Epidermal melanocyte (primary cell): Measurements from ENCODE around the gene ZNF614.
A peak's percentile ranks its signal among the peaks of the same experiment; 100 is the strongest.
"Not testable (repeated sequence)": the region's sequence is repeated elsewhere in the genome, so short reads cannot be mapped to it uniquely, and the experiment has no call there.

Experiments used
- DNase-seq: peaks from one replicate; pipeline ENCODE4 v3.0.0; 2011; ENCODE audit warnings: low spot score; ENCODE audit not compliant: insufficient read length

The ZNF614 gene

DNA sequence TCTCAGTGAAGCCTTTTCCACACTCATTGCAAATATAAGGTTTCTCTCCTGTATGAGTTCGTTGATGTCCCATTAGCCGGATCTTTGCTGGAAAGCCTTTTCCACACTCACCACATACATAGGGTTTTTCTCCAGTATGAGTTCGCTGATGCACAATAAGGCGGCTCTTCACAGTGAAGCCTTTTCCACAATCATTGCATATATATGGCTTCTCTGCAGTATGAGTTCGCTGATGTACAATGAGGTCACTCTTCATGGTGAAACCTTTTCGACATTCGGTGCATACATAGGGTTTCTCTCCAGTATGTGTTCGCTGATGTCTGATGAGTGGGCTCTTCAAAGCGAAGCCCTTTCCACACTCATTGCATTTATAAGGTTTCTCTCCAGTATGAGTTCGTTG, 34.8 kb downstream of the ZNF614 start:
- DNase-seq: no peak

DNA sequence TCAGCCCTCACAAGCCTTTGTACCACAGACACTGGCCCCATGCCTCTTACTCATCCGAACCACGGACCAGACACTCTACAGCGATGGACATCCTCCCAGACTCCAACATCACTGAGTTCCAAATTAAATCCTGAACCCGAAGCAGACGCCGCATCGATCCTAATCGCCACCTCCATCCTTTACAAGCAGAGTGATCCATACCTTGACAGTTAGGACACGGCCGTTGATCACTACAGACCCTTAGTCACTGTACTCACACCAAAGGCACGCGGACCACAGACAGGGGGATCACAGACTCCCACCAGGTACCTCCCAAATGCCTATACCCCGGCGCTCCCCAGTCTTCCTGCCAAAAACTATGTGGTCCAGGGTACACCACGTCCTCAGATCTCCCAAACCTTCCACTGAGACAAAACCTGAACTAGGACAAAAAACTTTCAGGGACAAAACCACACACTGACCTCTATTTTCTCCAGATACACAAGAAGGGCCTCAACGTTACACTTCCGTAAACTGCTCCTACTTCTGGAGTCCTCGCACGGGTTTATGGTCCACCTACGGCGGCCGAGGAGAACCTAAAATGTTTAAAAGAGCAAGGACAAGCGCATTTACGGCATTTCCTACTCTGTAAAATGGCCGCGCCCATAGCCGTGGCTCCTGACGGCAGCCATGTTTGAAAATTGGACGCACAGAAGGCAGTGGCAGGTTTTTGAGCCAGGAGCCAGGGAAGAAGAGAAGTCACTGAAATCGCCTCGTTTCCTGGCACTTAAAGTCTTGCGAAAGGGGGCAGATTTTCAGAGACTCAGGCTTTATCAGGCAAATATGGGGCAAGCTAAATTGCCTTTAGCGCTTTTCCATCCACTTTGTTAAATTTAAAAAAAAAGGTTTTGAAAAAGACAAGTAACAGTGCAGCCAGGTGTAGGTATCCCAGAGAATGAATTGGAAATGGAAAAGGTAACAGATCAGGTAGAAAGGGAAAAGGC, 41.6 kb downstream of the ZNF614 start, which contains the start of gene ZNF350:
Gene ZNF350, minus strand, starts transcription at position 532 of the 983 bp plus-strand sequence. CDS start 12,480 bp downstream, outside the sequence.
- peak; percentile 91 for DNase-seq

DNA sequence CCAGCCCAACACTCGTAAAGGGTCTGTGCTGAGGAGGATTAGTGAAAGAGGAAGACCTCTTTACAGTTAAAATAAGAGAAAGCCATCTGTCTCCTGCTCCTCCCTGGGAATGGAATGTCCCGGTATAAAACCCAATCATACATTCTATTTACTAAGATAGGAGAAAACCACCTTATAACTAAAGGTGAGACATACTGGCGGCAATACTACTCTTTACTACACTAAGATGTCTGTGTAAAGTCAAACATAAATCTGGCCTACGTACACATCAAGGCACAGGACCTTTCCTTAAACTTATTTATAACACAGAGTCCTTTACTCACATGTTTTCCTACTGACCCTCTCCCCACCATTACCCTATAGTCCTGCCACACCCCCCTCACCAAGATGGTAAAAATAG, 44.8 kb downstream of the ZNF614 start:
- no peak for DNase-seq

DNA sequence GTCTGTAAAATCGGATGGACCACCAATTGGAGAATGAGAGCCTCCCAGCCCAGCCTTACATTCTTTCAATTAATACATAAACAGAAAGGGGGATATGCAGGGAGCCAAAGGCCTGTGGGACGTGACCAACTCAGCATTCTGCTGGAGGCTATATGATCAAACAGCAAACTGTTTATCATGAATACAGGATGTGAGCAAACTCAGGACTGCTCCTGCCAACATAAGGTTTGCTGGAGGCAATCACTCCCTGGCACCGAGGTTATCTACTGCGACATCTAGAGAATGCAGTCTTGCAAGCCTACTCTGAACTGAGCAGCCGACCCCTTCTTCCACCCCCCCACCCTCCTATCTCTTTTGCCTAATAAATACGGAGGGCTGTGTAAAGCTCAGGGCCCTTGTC, 47.3 kb downstream of the ZNF614 start:
- DNase-seq: not testable (repeated sequence)

DNA sequence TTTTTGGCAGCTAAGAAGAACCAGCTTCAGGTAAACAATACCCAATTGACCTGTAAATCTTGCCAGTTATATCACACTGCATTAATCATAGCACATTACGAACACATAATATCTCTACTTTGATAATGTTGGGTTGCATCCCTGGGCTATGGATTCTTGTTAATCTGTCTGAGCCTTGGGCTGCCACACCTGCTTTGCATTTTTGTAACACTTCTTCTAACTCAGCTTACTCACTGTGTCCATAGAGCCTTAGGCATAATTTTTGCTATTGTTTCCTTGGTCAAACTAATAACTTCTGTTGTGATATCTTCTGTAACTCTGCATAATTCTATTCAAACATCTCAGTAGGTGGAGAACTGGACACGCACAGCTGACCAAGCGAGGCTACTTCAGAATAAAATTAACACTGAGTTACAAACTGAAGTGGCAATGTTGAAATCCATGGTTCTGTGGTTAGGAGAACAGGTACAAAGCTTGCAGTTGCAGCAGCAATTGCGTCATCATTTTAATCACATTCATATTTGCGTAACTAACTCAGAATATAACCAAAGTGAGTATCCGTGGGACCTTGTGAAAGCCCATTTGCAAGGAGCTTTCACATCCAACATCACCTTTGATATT, 48.0 kb downstream of the ZNF614 start:
- no peak for DNase-seq

DNA sequence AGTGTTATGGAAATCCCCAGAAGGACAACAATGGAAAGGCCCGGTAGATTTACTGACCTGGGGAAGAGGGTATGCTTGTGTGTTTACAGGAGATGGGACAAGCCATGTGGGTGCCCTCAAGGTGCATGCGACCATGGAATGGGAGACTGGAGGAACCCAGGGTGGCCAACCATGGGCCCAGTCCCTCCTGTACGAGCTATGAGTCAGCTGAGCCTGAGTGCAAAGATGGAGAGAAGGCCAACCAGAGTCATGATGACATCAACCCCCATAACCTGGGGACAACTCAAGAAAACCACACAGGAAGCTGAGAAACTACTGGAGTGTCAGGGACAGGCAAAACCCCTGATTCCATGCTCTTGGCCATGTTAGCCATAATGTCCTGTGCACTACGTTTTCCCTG, 49.3 kb downstream of the ZNF614 start:
- no peak for DNase-seq

DNA sequence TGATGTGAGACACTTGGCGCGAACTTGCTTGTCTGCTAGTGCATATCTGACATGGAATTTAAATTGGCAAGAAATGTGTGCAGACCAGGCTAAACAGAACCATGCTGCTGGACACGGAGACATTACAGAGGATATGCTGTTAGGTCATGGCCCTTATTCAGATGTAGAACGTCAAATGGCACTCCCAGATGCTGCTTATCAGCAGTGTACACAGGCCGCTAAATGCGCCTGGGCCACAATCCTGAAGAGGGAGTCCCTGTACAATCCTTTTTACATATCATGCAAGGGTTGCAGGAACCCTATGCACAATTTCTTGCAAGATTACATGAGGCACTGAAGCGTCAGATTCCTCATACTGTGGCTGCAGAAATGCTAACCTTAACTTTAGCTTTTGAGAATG, 50.8 kb downstream of the ZNF614 start:
- DNase-seq: no peak

DNA sequence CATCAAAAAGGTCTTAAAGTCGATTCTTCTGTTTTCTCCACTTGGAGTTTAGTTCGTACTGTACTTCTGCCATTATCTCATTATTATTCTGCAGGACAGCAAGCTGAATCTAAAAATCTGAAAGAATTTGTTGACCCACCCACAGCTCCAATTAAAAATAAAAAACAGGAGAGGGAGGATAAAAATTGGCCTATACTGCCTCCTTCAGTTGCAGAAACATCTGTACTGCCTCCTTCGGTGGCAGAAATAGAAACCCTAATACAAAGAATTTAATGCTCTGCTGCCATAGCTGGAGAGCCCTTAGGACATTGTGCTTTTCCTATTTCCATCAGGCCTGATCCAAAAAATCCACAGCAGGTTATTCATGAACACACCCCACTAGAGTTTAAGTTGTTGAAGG, 51.3 kb downstream of the ZNF614 start:
- DNase-seq: no peak

DNA sequence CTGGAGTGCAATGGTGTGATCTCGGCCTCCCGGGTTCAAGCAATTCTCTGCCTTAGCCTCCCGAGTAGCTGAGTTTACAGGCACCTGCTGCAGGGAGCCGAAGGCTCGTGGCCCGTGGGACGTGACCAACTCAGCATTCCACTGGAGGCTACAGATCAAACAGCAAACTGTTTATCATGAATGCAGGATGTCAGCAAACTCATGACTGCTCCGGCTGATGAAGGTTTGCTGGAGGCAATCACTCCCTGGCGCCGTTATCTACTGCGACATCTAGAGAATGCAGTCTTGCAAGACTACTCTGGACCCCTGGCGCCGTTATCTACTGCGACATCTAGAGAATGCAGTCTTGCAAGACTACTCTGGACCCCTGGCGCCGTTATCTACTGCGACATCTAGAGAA, 52.4 kb downstream of the ZNF614 start:
- DNase-seq: not testable (repeated sequence)

DNA sequence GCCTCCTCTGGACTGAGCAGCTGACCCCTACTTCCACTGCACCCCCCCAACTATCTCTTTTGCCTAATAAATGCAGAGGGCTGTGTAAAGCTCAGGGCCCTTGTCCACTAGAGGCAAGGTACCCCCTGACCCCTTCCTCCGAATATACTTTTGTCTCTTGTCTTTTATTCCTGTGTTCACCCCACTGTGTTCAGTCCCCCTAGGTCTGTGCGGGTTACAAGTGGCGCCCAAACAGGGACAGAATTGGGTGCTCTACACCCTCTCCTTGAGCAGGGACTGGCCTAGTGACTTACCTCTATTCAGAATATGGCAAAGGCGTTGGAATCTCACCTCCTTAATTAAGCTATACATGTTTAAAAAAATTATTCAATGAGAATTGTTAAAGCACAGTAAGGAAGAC, 56.6 kb downstream of the ZNF614 start:
- DNase-seq: no peak

DNA sequence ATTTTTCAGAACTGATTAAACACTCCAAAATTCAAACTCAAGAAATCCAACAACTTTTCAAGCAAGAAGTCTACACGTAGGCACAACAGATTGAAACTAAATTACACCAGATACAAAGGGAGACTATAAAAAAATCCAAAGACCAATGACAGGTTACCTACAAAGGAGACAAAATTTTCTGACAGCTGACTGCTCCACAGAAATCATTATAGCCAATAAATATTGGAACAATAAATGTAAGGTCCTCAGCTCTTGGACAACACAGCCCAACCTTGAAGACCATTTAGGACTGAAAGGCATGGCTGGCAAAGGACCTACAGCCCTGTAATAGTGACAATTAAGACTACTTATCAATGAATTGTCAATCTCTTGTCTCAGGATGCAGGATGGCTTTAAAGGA, 57.5 kb downstream of the ZNF614 start:
- no peak for DNase-seq

DNA sequence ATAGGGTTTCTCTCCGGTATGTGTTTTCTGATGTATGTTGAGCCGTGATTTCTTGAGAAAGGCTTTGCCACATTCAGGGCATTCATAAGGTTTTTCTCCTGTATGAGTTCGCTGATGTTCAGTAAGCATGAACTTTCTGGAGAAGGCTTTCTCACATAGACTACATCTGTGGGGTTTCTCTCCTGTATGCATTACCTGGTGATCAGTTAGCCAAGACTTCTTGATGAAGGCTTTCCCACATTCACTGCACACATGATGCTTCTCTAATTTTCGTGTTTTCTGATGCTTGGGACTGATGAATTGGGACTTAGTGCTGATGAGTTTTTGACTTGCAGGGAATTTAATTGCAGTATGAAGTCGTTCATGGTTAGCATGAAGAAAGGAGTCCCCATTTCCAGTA, 62.6 kb downstream of the ZNF614 start:
- DNase-seq: no peak
